Ovary (tissue), 9 donors: Measurements from ENCODE around the gene GAS2L2. TPM values are rescaled to one million over a fixed set of nuclear protein-coding genes. Genes with fewer than 3 reads are reported as not detected.
"Not testable (repeated sequence)": the region's sequence is repeated elsewhere in the genome, so short reads cannot be mapped to it uniquely, and the experiment has no call there.

ENCODE experiments used
- DNase-seq, 5 donors: peaks; one replicate each; pipeline ENCODE4 v3.0.0-alpha.2; 2019 to 2020
- H3K27ac ChIP-seq, 2 donors: fragments of 200-600 bp; one replicate each; pipeline versions ENCODE4 v1.5.1 to v1.8.0; 2019 to 2022
- H3K27me3 ChIP-seq: fragments of 200-600 bp; one replicate; pipeline ENCODE4 v1.8.0; 2022
- H3K36me3 ChIP-seq: fragments of 200-600 bp; sonication (generic); one replicate; pipeline ENCODE4 v1.5.1; 2019
- H3K4me1 ChIP-seq: one replicate; pipeline ENCODE4 v1.8.1; 2013; ENCODE audit warnings: mild to moderate bottlenecking, moderate library complexity; ENCODE audit not compliant: insufficient read depth
- H3K4me3 ChIP-seq: fragments of 200-600 bp; sonication (generic); one replicate; pipeline ENCODE4 v1.5.1; 2017
- H3K9me3 ChIP-seq, 2 donors: fragments of 200-600 bp in 1 of 2; sonication (generic) in 1 of 2; one replicate each; pipeline versions ENCODE4 v1.5.1 to v1.8.1; 2013 to 2019; ENCODE audit warnings: mild to moderate bottlenecking in 1 of 2, moderate library complexity in 1 of 2
- EP300 ChIP-seq: sonication (generic); formaldehyde crosslinking; IDR thresholded peaks from one replicate; pipeline ENCODE4 v1.6.1; 2017; ENCODE audit warnings: antibody characterized with exemption
- POLR2A ChIP-seq: fragments of 450-650 bp; IDR thresholded peaks from one replicate; pipeline ENCODE4 v1.6.1; 2017; ENCODE audit warnings: antibody characterized with exemption, mild to moderate bottlenecking, moderate library complexity
- WGBS, 3 donors: extraction: QIAGEN DNeasy Blood & Tissue Kit in 1 of 3; methylation state at CpG; one replicate each; pipeline versions ENCODE4 v1.1.5 to v1.1.7; 2013 to 2017; 5-methylcytosine and 5-hydroxymethylcytosine counted together
- intact Hi-C, 4 donors: fragments of 100-400 bp; cut with DNase I; formaldehyde crosslinking; loops; one replicate each; pipeline versions ENCODE4 v1.11.0 to v1.15.1; 2022 to 2023
- polyA plus RNA-seq, 2 donors: library from polyadenylated mRNA; stranded (reverse); fragments of 200-250 nt in 1 of 2; fragments of 350-450 nt in 1 of 2; fragmentation: Illumina TruSeq in 1 of 2; extraction: RNeasy Lipid Tissue Mini Kit (QIAGEN cat#74804) in 1 of 2; gene quantifications; one replicate each; pipeline ENCODE4 v1.2.3, GENCODE V29; 2013 to 2014
- total RNA-seq, 7 donors: library from RNA; depleted of rRNA in 2 of 7; stranded (reverse); fragments of >200 nt in 2 of 7; fragmentation: NEBNext Ultra II Directional in 3 of 7; extraction: Animal tissue kit (Norgen Biotek cat#: 25700) in 3 of 7; gene quantifications; one replicate each; pipeline versions ENCODE4 v1.1.0 to v1.2.4, GENCODE V29; 2016 to 2023
- TF ChIP-seq, protein P1 (sequence below), 3 donors: fragments of 450-650 bp in 2 of 3; fragments of 200-600 bp in 1 of 3; IDR thresholded peaks; one replicate each; pipeline versions ENCODE4 v1.5.1 to v1.8.0; 2016 to 2022; ENCODE audit warnings: antibody characterized with exemption in 3 of 3, mild to moderate bottlenecking in 1 of 3
- donor health status: DM: no; HTN: no; CAD: no; lungs with moderate emphysema.
- donor health status: DM: no; HTN: no; CAD: no.
- donor health status: Bipolar disorder and iron deficiency.
- donor health status: DM: yes; HTN: yes; CAD: no.
- donor health status: DM: no; HTN: no; CAD: no.
- donor health status: DM: yes; HTN: yes; CAD: no.

The GAS2L2 gene
- total and polyA plus RNA-seq, 9 donors, result 0.02 to 9.0 (median 0.61) TPM; not detected in 3

DNA sequence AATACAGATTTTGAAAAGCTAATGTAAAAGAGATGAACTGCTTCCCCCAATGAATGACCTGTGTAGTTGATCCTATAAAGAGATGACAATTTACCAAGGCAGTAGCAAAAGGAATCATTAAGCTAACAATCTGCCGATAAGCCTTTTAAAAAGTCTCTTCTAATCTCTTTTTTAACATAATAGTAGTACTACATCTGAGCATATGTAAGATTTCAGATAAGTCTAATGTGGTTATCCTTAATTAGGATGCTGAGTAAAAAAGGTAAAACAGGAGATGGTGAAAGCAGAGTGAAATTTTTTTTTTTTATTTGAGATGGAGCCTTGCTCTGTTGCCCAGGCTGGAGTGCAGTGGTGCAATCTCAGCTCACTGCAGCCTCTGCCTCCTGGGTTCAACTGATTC lies 47.8 kb downstream of the GAS2L2 start:
- no peak overlapping the region for H3K27ac ChIP-seq
- H3K36me3 ChIP-seq, result no peaks in the 10 kb centered on the region
- intact Hi-C loops, result no loop called here
- no peak for TF ChIP-seq EP300
- TF ChIP-seq, protein P1, sequence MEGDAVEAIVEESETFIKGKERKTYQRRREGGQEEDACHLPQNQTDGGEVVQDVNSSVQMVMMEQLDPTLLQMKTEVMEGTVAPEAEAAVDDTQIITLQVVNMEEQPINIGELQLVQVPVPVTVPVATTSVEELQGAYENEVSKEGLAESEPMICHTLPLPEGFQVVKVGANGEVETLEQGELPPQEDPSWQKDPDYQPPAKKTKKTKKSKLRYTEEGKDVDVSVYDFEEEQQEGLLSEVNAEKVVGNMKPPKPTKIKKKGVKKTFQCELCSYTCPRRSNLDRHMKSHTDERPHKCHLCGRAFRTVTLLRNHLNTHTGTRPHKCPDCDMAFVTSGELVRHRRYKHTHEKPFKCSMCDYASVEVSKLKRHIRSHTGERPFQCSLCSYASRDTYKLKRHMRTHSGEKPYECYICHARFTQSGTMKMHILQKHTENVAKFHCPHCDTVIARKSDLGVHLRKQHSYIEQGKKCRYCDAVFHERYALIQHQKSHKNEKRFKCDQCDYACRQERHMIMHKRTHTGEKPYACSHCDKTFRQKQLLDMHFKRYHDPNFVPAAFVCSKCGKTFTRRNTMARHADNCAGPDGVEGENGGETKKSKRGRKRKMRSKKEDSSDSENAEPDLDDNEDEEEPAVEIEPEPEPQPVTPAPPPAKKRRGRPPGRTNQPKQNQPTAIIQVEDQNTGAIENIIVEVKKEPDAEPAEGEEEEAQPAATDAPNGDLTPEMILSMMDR (IDR thresholded peaks at IDR 0.05), result no peak
- TF ChIP-seq POLR2A, result no peak
- 90 to 99% (median 95%) methylated on average over 1 of the region's 1 CpG for WGBS, 3 donors
- no peaks in the 10 kb centered on the region for H3K9me3 ChIP-seq
- no peaks in the 10 kb centered on the region for H3K27me3 ChIP-seq
- DNase-seq, result no peak
- no peaks in the 10 kb centered on the region for H3K4me1 ChIP-seq
- no peak overlapping the region for H3K4me3 ChIP-seq

DNA sequence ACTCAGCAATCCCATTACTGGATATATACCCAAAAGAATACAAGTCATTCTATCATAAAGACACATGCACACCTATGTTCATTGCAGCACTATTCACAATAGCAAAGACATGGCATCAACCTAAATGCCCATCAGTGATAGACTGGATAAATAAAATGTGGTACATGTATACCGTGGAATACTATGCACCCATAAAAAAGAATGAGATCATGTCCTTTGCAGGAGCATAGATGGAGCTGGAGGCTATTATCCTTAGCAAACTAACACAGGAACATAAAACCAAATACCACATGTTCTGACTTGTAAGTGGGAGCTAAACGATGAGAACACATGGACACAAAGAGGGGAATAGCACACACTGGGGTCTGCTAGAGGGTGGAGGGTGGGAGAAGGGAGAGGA lies 49.7 kb downstream of the GAS2L2 start:
- H3K27me3 ChIP-seq, H3K9me3 ChIP-seq, H3K36me3 ChIP-seq, H3K4me3 ChIP-seq, H3K27ac ChIP-seq, intact Hi-C loops, H3K4me1 ChIP-seq, DNase-seq: not testable (repeated sequence)
- WGBS, 3 donors, result 97% methylated on average over 2 of the region's 2 CpGs

DNA sequence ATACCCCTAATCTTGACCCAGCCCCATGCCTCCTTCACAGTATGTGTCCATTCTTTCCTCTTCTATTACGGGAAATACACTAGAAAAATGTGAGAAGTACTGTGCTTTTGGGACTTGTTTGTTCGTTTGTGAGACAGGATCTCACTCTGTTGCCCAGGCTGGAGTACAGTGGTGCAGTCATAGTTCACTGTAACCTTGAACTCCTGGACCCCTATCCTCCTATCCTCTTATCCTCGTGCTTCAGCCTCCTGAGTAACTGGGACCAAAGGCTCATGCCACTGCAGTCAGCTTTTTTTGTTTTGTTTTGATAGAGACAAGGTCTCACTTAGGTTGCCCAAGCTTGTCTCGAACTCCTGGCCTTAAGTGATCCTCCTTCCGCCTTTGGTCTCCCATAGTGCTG lies 51.5 kb downstream of the GAS2L2 start:
- H3K4me3 ChIP-seq, result no peak overlapping the region
- H3K9me3 ChIP-seq, result no peaks in the 10 kb centered on the region
- H3K27ac ChIP-seq, result no peak overlapping the region
- no peaks in the 10 kb centered on the region for H3K27me3 ChIP-seq
- 76 to 81% (median 78%) methylated on average over 5 of the region's 5 CpGs for WGBS, 3 donors
- H3K36me3 ChIP-seq, result no peaks in the 10 kb centered on the region
- intact Hi-C loops, result no loop called here
- no peaks in the 10 kb centered on the region for H3K4me1 ChIP-seq
- DNase-seq, result no peak
- no peak for TF ChIP-seq POLR2A
- TF ChIP-seq EP300, result no peak
- TF ChIP-seq, protein P1 (IDR thresholded peaks at IDR 0.05), result no peak

DNA sequence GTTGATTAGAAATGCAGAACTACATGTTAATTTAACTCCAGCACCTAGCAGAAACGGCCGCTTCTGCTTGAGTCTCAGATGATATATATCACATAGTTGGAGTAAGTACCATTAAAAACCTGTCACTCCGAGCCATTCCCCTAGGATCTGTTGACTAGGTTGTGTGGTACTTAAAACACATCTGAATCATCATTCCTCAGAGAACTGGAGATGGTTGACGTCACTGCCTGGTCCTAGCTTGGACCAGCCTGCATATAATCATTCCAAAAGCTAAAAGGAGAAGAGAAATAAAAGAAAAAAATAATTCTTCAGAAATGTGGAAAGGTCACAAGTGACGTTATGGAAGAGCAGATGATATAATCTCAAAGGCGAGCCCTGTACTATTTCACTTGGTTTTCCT lies 52.9 kb downstream of the GAS2L2 start:
- DNase-seq, result no peak
- intact Hi-C loops, result no loop called here
- H3K4me1 ChIP-seq, result no peaks in the 10 kb centered on the region
- 81 to 87% (median 82%) methylated on average over 6 of the region's 6 CpGs for WGBS, 3 donors
- no peak overlapping the region for H3K27ac ChIP-seq
- H3K4me3 ChIP-seq, result no peak overlapping the region
- no peaks in the 10 kb centered on the region for H3K9me3 ChIP-seq
- no peaks in the 10 kb centered on the region for H3K27me3 ChIP-seq
- H3K36me3 ChIP-seq, result no peaks in the 10 kb centered on the region
- no peak for TF ChIP-seq EP300
- no peak for TF ChIP-seq POLR2A
- TF ChIP-seq, protein P1 (IDR thresholded peaks at IDR 0.05), result no peak

DNA sequence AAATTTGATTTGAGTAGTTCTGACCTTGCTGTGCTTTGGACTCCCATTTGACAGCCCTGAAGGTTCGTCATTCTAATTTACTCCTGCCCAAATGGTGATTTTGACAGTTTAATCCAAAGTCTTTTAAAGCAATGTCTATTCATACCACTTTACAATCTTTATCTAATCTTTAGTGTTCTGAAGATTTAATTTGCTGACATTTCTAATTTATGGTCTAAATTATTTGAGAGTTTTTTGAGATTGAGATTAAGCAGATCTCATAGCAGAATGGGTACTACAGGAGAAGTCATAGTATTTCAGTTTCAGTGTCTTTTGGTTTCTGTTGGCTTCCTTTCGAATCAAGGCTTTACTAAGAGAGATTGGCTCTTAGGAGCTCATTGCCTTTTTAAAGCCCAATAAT lies 54.2 kb downstream of the GAS2L2 start:
- WGBS, 3 donors, result 93 to 97% (median 95%) methylated on average over 2 of the region's 2 CpGs
- intact Hi-C loops, result no loop called here
- Histone ChIP-seq H3K9me3 (no peaks in the 10 kb centered on the region), H3K4me3 (no peak overlapping the region), H3K27me3 (no peaks in the 10 kb centered on the region), H3K27ac (no peak overlapping the region), H3K36me3 (no peaks in the 10 kb centered on the region), H3K4me1 (no peaks in the 10 kb centered on the region)
- no peak for DNase-seq
- TF ChIP-seq, protein P1 (IDR thresholded peaks at IDR 0.05), result no peak
- TF ChIP-seq POLR2A, result no peak
- no peak for TF ChIP-seq EP300
